Duodenal mucosa (tissue), 2 donors: ENCODE data around the gene MLEC.
"Not testable (repeated sequence)": the region's sequence is repeated elsewhere in the genome, so short reads cannot be mapped to it uniquely, and the experiment has no call there.

Source experiments
- H3K27ac ChIP-seq: one replicate; pipeline ENCODE4 v1.7.0; 2013; ENCODE audit warnings: low read depth, low read length
- H3K27me3 ChIP-seq, 2 donors: one replicate each; pipeline ENCODE4 v1.7.0; 2013; ENCODE audit warnings: low read length in 2 of 2, control low read depth in 1 of 2; ENCODE audit not compliant: insufficient read depth in 2 of 2, control insufficient read depth in 1 of 2
- H3K36me3 ChIP-seq, 2 donors: one replicate each; pipeline ENCODE4 v1.7.0; 2013; ENCODE audit warnings: low read length in 2 of 2, control low read depth in 1 of 2; ENCODE audit not compliant: insufficient read depth in 2 of 2, control insufficient read depth in 1 of 2
- H3K4me1 ChIP-seq, 2 donors: one replicate each; pipeline ENCODE4 v1.7.0; 2013; ENCODE audit warnings: low read length in 2 of 2, control low read depth in 1 of 2; ENCODE audit not compliant: insufficient read depth in 2 of 2, control insufficient read depth in 1 of 2
- H3K4me3 ChIP-seq, 2 donors: one replicate each; pipeline ENCODE4 v1.7.0; 2013; ENCODE audit warnings: low read length in 2 of 2, low read depth in 1 of 2
- H3K9ac ChIP-seq, 2 donors: one replicate each; pipeline ENCODE4 v1.7.0; 2013; ENCODE audit warnings: low read length in 2 of 2, low read depth in 1 of 2
- H3K9me3 ChIP-seq, 2 donors: one replicate each; pipeline ENCODE4 v1.7.0; 2013; ENCODE audit warnings: low read length in 2 of 2, control low read depth in 1 of 2; ENCODE audit not compliant: control insufficient read depth in 1 of 2

Gene MLEC

GRCh38 chr12:120661432-120661831, 25.5 kb upstream of the MLEC start:
- H3K9ac ChIP-seq: no peak overlapping the region
- no peak overlapping the region for H3K27ac ChIP-seq
- H3K27me3 ChIP-seq: peaks cover 0 to 3% of the 10 kb centered on the region in 2 donors
- H3K4me1 ChIP-seq: no peaks in the 10 kb centered on the region
- no peaks in the 10 kb centered on the region for H3K36me3 ChIP-seq
- no peaks in the 10 kb centered on the region for H3K9me3 ChIP-seq
- no peak overlapping the region for H3K4me3 ChIP-seq

GRCh38 chr12:120662879-120663278, 24.1 kb upstream of the MLEC start:
- Histone ChIP-seq H3K4me1 (no peaks in the 10 kb centered on the region), H3K36me3 (no peaks in the 10 kb centered on the region), H3K9me3 (no peaks in the 10 kb centered on the region), H3K4me3 (no peak overlapping the region), H3K27ac (no peak overlapping the region), H3K27me3 (peaks cover 0 to 3% of the 10 kb centered on the region in 2 donors), H3K9ac (no peak overlapping the region)

- Histone ChIP-seq H3K4me3 (no peak overlapping the region), H3K27ac (no peak overlapping the region), H3K9ac (no peak overlapping the region), H3K36me3 (no peaks in the 10 kb centered on the region), H3K27me3 (peaks cover 0 to 3% of the 10 kb centered on the region in 2 donors), H3K9me3 (no peaks in the 10 kb centered on the region), H3K4me1 (no peaks in the 10 kb centered on the region)
Measured at GRCh38 chr12:120663741-120664140, 23.2 kb upstream of the MLEC start.

- no peaks in the 10 kb centered on the region for H3K27me3 ChIP-seq
- no peak overlapping the region for H3K27ac ChIP-seq
- H3K4me3 ChIP-seq: no peak overlapping the region
- H3K9me3 ChIP-seq: no peaks in the 10 kb centered on the region
- H3K4me1 ChIP-seq: peaks cover 0 to 10% of the 10 kb centered on the region in 2 donors
- H3K36me3 ChIP-seq: no peaks in the 10 kb centered on the region
- no peak overlapping the region for H3K9ac ChIP-seq
Measured at GRCh38 chr12:120666571-120667390, 20.2 kb upstream of the MLEC start.

- H3K9me3 ChIP-seq: no peaks in the 10 kb centered on the region
- no peaks in the 10 kb centered on the region for H3K36me3 ChIP-seq
- peaks cover 0 to 10% of the 10 kb centered on the region in 2 donors for H3K4me1 ChIP-seq
- H3K9ac ChIP-seq: no peak overlapping the region
- H3K27ac ChIP-seq: no peak overlapping the region
- H3K4me3 ChIP-seq: no peak overlapping the region
- H3K27me3 ChIP-seq: no peaks in the 10 kb centered on the region
Measured at GRCh38 chr12:120668091-120668867, 18.7 kb upstream of the MLEC start.

GRCh38 chr12:120668868-120669840, 17.8 kb upstream of the MLEC start:
- peaks cover 0 to 10% of the 10 kb centered on the region in 2 donors for H3K4me1 ChIP-seq
- H3K4me3 ChIP-seq: peak overlapping the region; percentile 3 to 6
- no peaks in the 10 kb centered on the region for H3K9me3 ChIP-seq
- no peaks in the 10 kb centered on the region for H3K27me3 ChIP-seq
- H3K36me3 ChIP-seq: no peaks in the 10 kb centered on the region
- peak overlapping the region in 1 of 2 donors; percentile 32 for H3K9ac ChIP-seq
- H3K27ac ChIP-seq: no peak overlapping the region

- peaks cover 0 to 10% of the 10 kb centered on the region in 2 donors for H3K4me1 ChIP-seq
- not testable (repeated sequence) for H3K36me3 ChIP-seq, H3K9me3 ChIP-seq, H3K4me3 ChIP-seq, H3K27ac ChIP-seq, H3K27me3 ChIP-seq, H3K9ac ChIP-seq
Measured at GRCh38 chr12:120670237-120670636, 16.7 kb upstream of the MLEC start.

GRCh38 chr12:120670667-120671066, 16.3 kb upstream of the MLEC start:
- Histone ChIP-seq H3K27me3 (no peaks in the 10 kb centered on the region), H3K9ac (no peak overlapping the region), H3K36me3 (no peaks in the 10 kb centered on the region), H3K27ac (no peak overlapping the region), H3K4me3 (no peak overlapping the region), H3K4me1 (peaks cover 0 to 10% of the 10 kb centered on the region in 2 donors), H3K9me3 (no peaks in the 10 kb centered on the region)

- Histone ChIP-seq H3K36me3 (no peaks in the 10 kb centered on the region), H3K27ac (no peak overlapping the region), H3K27me3 (no peaks in the 10 kb centered on the region), H3K9me3 (no peaks in the 10 kb centered on the region), H3K4me1 (peaks cover 6 to 16% of the 10 kb centered on the region in 2 donors), H3K9ac (no peak overlapping the region), H3K4me3 (no peak overlapping the region)
Measured at GRCh38 chr12:120674097-120674636, 12.8 kb upstream of the MLEC start.
